Measurements from ENCODE around the gene SIPA1L3.
"Not testable (repeated sequence)": the region's sequence is repeated elsewhere in the genome, so short reads cannot be mapped to it uniquely, and the experiment has no call there.

DNA sequence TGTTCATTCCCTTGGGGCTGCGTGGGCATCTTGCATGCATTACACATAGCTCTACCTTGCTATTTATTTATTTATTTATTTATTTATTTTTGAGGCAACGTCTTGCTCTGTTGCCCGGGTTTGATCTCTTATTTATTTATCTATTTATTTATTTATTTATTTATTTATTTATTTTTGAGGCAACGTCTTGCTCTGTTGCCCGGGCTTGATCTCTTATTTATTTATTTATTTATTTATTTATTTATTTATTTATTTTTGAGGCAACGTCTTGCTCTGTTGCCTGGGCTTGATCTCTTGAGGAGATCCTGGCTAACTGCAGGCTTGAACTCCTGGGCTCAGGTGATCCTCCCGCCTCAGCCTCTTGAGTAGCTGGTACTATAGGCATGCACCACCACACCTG is 158.8 kb downstream of the SIPA1L3 start:
- TF ChIP-seq CTCF (IDR thresholded peaks at IDR 0.05; ENCODE audit: low read depth, low read length); POLR2A (IDR thresholded peaks at IDR 0.05; ENCODE audit: extremely low read depth, insufficient read length): not testable (repeated sequence)

All from NB4 (cell line).